ENCODE data around the gene TCF23. TPM values are rescaled to one million over a fixed set of nuclear protein-coding genes. Genes with fewer than 3 reads are reported as not detected.

TCF23 gene
- total RNA-seq, 1 donor from 2014 or later, result not detected

DNA sequence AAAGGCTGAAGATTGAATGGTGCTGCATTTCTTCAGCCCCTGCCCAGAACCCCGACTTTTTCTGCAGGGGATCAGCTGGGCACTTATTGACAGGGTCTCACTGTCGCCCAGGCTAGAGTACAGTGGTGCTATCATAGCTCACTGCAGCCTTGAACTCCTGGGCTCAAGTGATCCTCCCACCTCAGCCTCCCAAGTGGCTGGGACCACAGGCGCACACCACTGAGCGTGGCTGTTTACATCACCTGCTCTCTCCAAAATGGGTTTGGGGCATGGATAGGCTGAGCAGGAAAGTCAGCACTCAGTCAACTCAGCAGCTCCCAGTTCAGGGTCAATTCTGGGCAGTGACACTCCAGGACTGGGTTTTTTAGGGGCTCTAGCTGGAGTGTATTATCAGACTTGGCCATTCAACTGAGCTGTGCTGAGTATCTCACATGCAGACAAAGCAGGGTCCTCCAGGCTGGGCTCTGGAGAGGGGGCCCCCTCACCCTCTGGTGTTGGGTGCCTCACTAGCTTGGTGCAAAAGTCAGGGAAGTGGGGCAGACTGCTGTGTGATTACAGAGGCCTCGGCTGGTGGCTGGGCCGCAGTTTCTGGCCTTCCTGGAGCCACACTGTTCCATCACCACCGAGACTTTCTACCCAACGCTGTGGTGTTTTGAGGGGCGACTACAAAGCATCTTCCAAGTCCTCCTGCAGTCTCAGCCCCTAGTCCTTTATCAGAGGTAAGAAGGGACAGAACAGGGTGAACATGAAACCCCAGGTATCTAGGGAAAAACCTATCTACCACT, 20.7 kb upstream of the TCF23 start:
- DNase-seq (ENCODE audit: extremely low read depth, low read depth, low spot score), result no peak

DNA sequence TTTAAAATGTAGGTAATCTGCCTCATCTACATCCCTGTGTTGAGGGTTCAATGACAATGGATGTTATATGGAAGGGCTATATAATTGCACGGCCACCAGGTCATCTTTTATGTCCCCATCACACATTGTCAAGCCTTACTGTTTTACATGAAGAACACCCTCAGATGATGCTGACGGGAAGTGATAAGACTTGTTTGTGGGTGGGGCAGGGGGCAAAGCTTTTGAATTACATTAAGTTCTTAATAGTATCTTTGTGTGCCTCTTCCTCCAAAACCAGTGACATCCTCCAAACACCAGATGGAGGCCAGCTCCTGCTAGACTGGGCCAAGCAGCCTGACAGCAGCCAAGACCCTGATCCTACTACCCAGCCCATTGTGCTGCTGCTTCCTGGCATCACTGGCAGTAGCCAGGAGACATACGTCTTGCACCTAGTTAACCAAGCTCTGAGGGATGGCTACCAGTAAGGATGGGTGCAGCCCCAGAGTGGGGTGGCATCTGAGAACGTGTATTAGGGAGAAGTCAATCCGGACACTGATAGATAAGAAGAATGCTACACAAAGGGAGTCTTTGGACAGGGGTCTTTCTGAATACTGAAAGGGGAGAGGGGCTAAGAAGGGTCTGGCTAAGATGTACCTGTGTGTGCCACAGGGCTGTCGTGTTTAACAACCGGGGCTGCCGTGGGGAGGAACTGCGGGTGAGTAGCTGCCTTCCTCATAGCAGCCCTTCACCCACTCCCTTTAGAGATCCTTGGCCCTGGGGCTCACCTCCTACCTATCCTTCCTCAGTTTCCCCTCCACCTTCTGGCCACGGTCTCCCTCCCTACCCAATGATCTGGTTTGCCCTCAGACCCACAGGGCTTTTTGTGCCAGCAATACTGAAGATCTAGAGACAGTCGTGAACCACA, 19.9 kb upstream of the TCF23 start:
- no peak for DNase-seq (ENCODE audit: extremely low read depth, low read depth, low spot score)

DNA sequence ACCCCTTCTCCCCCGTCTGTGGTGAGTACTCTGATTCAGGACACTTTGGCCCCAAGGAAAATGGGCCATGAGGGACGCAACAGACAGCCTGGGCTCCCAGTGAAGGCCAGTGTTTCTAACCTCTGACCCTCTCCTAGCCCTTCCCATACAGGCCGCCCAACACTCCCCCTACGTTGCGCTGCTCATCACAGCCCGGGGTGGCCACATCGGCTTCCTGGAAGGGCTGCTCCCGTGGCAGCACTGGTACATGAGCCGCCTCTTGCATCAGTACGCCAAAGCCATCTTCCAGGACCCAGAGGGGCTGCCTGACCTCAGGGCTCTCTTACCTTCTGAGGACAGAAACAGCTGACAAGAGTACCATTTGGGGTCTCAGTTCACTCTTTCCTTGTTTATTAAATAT, 18.4 kb upstream of the TCF23 start:
- DNase-seq (ENCODE audit: extremely low read depth, low read depth, low spot score), result no peak

DNA sequence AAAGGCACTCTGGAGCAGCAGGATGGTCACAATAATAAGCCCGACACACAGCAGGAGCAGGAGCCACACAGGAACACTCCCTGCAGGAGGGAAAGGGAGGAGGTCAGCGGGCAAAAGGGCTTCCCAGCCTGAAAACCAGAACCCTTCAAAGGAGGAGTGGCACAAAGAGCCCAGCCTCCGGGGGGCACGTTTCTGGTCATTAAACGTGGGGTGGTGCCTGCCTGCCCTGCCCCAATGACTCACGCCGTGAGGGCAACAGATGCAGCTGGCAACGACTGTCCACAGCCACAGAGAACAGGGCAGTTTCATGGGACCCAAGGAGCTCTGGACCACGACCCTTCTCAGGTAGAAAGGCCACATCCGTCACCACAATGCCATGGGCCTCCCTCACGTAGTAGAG, 17.4 kb upstream of the TCF23 start:
- DNase-seq (ENCODE audit: extremely low read depth, low read depth, low spot score), result no peak

DNA sequence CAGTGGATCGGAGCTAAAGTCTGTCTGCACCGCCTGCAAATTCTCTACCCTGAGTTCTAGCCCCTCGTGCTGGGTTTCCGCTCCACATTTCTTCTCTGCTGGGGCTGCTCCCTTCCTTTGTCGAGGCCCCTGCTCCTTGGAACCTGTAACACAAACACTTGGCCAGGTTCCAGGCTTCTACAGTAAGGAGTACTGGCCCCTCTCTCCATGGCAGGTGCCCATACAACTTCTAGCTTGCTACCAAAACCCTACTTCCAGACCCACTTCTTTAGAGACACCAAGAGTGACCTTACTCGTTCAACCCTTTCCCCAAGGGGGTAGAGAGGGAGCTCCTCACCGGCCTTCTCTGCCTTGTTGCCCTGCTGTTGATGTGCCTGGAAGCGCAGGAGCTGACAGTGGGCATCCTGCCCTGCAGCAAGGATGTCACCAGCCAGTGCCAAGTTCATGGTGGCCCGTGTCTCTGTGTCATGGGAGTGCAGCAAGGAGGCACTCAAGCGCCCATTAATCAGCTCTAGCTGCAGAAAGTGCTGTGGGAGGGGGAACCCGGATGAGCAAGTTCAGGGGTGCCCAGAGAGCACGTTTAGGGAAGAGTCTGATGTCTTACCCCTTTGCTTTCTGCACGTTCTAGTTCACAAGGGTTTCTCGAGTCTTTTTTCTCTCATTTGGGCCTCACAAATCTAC, 15.5 kb upstream of the TCF23 start:
- DNase-seq (ENCODE audit: extremely low read depth, low read depth, low spot score), result no peak

DNA sequence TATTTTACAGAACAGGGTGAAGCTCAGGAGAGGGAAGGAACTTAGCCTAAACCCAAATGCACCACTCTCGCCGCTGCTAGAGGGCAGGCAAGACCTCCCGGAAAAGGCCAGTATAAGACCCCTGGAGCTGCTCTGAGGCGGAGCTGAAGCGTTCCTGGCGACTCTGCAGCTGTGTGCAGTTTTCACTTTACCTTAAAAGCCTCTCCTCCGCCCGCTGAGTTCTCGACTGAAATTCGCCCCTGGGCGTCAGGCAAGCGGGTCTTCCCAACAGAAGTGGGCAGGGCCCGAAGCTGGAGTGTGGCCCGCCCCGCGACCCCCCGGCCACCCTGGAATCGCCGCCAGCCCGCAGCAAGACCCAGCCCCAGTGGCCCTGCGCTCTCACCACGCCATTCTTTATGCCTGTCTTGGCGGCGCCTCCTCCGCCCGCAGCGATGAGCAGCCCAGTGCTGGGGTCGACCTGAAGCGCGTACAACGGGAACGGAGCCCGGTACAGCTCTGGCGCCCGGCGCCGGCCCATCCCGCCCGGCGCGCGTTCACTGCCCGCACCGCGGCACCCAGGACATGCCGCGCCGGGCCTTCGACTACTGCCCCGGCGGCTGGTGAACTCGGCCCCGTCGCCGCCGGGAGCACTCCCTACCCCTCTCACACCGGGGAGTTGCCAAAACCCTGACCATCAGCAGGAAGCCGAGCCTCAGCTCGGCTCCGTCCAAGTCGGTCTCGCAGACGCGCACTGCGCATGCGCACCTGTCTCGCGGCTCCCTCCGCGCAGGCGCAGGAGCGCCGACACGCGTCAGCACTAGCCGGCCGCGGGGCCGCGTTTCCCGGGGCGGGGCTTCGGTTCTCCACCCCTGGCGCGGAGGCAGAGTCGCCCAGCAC, 14.7 kb upstream of the TCF23 start, which contains the start of gene PREB:
Gene PREB (minus strand): TSS at position 732 of the 876 bp plus-strand sequence. CDS start 215 bp downstream, at position 517.
- no peak for DNase-seq (ENCODE audit: extremely low read depth, low read depth, low spot score)

DNA sequence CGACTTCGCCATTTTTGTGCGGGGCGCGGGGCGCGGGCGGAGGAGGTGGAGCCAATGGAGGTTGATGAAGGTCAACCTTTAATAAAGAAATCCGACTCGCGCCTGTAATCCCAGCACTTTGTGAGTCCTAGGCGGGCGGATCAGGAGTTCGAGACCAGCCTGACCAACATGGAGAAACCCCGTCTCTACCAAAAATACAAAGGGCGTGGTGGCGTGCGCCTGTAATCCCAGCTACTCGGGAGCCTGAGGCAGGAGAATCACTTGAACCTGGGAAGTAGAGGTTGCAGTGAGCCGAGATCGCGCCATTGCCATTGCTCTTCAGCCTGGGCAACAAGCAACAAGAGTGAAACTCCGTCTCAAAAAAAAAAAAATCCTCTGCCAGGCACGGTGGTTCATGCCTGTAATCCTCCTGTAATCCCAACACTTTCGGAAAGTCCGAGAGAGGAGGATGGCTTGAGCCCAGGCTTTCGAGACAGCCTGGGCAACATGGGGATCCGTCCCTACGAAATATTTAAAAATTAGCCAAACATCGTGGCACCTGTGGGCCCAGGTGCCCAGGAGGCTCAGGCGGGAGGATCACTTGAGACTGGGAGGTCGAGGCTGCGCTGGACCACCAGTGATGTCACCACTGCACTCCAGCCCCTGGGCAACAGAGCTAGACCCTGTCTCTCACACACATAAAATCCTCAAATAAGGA, 13.9 kb upstream of the TCF23 start:
- DNase-seq (ENCODE audit: extremely low read depth, low read depth, low spot score), result peak; percentile 45

DNA sequence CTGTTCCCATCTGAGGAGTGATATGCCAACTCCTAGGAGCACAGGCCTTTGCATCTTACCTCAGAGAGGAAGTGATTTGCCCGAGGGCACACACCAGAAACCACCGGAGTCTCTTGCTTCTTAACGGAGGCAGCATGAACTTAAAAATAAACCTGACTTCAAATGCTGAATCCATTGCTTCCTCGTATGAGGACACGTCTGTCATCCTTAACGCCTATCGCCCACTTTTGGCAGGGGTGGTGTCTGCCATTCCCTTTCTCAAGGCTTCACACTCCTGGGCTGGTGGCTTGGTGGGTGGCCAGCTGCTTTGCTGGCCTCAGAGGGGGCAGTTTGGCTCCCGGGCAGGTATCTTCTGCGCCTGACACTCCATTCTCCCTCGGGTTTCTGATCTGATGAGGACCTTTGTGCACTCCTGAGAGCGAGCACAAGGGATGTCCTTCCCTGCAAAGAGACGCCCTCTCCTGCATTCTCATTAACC, 13.3 kb upstream of the TCF23 start:
- DNase-seq (ENCODE audit: extremely low read depth, low read depth, low spot score), result no peak

DNA sequence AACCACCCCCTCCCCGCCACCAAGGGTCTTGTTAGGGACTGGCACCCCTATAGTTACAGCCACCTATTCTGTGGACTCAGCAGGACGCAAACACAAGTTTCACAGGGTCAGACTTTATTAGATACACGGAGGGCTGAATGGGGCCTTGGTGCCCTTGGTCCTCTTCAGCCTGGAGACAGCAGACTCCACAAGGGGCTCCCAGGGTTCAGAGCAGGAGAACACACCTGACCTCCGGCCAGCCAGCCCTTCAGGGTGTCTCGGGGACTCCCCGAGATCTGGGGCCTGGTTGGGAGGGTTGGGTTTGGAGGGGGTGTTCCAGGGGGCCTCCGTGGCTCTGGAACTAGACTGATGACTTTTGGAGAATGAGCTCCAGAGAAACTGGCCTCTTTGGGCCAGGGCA, 12.1 kb upstream of the TCF23 start:
- DNase-seq (ENCODE audit: extremely low read depth, low read depth, low spot score), result no peak

DNA sequence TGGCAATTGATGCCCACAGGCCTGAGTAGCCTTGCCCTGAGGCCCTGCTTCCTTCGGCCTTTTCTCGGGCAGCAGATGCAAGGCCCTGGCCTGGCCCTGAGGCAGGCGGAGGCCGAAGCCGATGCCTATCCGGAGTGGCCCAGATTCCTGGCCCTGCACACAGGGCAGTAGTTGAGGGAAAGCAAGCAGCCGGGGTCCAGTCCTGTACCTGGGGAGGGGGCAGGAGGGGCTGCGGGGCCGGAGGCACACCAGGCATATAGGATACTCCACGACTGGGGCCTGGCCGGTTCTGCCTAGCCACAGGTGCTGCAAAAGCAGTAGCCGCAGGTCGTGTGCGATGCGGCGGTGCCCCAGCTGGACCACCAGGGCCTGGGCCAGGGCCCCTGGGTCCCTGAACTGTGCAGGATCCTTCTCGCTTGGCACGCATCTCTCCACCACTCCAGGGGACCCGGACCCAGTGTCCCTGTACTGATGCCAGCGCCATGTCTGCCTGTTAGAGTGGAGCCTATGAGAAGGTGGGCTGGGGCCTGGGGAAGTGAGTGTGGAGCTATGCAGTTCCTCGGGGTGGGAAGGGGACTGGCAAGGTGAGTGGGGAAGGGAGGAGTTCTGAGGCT, 11.4 kb upstream of the TCF23 start:
- no peak for DNase-seq (ENCODE audit: extremely low read depth, low read depth, low spot score)

DNA sequence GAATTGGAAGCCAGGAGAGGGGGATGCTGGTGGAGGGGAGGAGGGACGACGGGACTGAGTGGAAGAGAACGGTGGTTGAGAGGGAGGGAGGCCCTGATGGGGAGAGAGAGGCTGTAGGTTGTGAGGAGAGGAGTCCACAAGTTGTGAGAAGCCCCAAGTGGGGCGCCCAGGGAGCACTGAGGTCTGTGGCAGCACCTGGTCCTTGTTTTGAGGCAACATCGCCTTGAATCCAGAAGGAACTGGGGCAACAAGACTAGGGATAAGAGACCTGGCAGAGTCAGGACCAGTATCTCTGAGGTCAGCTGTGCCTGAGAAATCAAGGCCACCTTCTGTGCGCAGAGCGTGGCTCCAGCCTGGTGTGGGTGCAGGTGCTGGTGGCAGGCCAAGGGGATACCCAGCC, 10.7 kb upstream of the TCF23 start:
- DNase-seq (ENCODE audit: extremely low read depth, low read depth, low spot score), result no peak

DNA sequence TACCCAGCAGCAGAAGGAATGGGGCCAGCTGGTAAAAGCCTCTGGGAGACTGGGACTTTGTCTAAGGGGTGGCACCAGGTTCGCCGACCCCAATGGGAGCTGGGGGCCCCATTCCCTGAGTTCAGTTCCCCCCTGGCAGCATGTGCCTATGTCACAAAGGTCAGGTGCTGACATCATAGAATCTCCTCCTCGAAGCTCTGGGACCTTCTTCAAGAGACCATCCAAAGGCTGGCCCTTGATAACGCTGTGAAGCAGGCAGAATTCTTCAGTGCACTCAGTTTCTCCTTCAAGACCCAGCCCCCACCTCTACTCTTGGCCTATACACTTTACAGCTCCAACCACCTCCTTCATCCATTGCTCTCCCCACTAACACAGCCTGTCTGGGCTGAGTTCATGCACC, 9.5 kb upstream of the TCF23 start, which contains the start of gene PRR30:
Gene PRR30 (minus strand): TSS at position 101 of the 400 bp plus-strand sequence. CDS start 1,081 bp downstream, outside the sequence.
- DNase-seq (ENCODE audit: extremely low read depth, low read depth, low spot score), result no peak

DNA sequence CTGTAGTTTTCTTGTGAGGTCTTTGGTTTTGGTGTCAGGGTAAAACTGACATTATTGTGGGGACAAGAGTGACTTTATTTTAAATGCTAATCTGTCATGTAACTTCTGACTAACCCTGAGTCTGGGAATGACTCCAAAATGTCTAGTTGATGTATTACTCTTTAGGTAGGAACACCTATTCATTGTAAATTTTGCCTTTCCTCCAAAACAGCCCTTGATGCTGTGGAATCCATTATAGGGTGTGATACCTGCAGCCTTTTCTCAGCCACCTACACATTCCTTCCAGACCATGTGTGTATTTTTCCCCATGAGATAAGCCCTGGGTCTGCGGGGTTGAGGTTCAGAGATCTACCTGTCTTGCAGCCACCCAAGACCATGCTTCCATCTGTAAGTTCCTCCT, 5.5 kb upstream of the TCF23 start:
- DNase-seq (ENCODE audit: extremely low read depth, low read depth, low spot score), result no peak

DNA sequence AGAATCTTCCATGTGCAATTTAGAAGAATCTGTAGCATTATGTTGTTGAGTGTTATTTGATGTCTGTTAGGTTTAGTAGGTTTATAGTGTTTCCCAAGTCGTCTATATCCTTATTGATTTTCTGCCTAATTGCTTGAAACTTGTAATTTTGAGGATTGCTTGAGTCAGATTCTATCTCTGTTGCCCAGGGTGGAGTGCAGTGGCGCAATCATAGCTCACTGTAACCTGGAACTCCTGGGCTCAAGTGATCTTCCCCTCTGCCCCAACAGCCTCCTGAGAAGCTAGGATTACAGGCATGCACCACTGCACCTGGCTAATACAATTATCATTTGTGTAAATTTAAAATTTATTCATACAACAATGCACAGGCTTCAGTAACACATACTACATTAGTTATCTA, 3.1 kb upstream of the TCF23 start:
- DNase-seq (ENCODE audit: extremely low read depth, low read depth, low spot score), result no peak

DNA sequence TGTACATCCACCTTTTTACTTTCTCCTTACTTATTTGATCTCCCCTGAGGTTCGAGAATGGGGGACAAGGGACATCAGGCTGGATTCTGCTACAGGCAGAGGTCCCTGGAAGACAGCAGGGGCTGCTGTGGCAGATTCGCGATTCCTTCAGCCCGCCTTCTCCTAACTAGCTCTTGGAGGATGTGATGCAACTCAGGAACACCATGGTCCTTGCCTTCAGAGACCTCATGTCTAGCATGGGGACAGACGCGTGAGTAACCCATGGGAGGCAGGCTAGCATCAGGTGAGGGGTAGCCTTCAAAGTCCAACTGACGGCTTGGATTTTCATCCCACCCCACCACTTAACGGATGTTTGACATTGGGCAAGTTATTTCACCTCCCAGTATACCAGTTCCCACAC, 869 bp upstream of the TCF23 start:
- no peak for DNase-seq (ENCODE audit: extremely low read depth, low read depth, low spot score)

DNA sequence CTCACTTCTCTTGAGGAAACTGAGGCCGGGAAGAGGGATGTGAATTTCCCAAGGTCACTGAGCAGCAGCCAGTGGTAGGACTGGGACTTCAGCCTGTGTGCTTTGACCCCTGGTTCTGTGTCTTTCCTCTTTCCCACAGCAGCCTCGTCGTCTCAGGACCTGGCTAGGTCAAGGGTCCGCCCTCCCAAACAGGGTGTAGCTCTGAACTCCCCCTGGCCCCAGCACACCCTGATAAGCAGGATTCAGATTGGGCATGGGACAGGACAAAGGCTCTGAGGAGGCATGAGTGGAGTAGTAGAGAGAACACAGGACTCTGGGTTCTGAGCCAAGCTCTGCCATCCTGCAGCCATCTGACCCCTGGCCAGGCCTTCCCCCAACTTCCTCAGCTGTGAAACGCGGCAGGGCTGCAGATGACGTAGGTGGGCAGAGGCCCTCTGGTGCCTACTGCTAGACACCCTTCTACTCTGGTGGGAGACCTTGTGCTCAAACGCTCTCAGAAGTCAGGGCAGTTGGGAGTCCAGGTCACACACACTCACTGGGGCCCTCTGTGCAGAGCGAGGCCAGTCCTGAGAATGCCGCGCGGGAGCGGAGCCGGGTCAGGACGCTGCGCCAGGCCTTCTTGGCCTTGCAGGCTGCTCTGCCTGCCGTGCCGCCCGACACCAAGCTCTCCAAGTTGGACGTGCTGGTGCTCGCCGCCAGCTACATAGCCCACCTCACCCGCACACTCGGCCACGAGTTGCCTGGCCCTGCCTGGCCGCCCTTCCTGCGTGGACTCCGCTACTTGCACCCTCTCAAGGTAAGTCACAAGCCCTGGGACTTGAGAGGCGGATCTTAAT, 984 bp downstream of the TCF23 start:
- no peak for DNase-seq (ENCODE audit: extremely low read depth, low read depth, low spot score)

DNA sequence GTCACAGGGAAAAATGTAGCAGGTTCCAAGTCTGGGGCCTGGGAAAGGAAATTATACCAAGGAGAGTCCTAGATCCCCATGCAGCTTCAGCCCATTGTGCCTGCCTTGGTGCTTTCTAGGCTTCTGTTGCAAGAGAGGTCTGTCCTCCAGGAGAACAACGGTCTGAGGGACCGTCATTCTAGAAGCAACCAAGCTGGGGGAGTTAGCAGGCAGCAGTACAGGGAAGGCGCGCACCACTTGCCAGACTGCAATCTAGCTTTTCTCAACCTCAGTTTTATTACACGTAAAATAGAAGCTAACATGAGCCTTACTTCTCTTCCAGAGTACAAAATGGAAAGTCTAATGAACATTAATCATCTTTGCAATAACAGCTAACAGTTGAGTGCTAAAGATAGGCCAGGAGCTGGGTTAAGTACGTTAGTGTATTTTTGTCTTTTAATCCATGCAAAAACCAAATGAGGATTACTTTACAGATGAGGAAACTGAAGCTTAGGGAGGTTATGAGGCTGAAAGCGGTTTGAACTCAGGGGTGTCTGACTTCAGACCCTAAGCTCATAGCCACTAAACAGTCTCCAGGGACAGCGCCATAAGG, 1.9 kb downstream of the TCF23 start:
- DNase-seq (ENCODE audit: extremely low read depth, low read depth, low spot score), result no peak

Measured in glomerular endothelial cell (primary cell).